GM19324 (cell line): Measurements from ENCODE around the gene SUPT4H1.

Experiments
- ATAC-seq: cut with Tn5 transposase; IDR thresholded peaks from one replicate; pipeline ENCODE4 v1.9.1; 2021; ENCODE audit warnings: mild to moderate bottlenecking, moderate library complexity; ENCODE audit not compliant: unreplicated experiment, low FRiP score

The SUPT4H1 gene

GRCh38 chr17:58381124-58382035, 29.4 kb upstream of the SUPT4H1 start:
- ATAC-seq = no peak

- no peak for ATAC-seq
Observed at GRCh38 chr17:58380207-58381123, 28.5 kb upstream of the SUPT4H1 start.

GRCh38 chr17:58379511-58379824, 27.5 kb upstream of the SUPT4H1 start:
- no peak for ATAC-seq

GRCh38 chr17:58378733-58379510, 26.9 kb upstream of the SUPT4H1 start:
- ATAC-seq = no peak

- no peak for ATAC-seq
Observed at GRCh38 chr17:58377661-58378060, 25.7 kb upstream of the SUPT4H1 start.

GRCh38 chr17:58377093-58377601, 25.1 kb upstream of the SUPT4H1 start:
- no peak for ATAC-seq

GRCh38 chr17:58376472-58377000, 24.5 kb upstream of the SUPT4H1 start:
- no peak for ATAC-seq

- ATAC-seq = no peak
Observed at GRCh38 chr17:58375811-58376210, 23.8 kb upstream of the SUPT4H1 start.

GRCh38 chr17:58375256-58375655, 23.3 kb upstream of the SUPT4H1 start:
- ATAC-seq = no peak

GRCh38 chr17:58373923-58374322, 21.9 kb upstream of the SUPT4H1 start:
- ATAC-seq = no peak

GRCh38 chr17:58373003-58373402, 21.0 kb upstream of the SUPT4H1 start:
- no peak for ATAC-seq

- no peak for ATAC-seq
Observed at GRCh38 chr17:58371300-58371950, 19.4 kb upstream of the SUPT4H1 start.

GRCh38 chr17:58370716-58371115, 18.7 kb upstream of the SUPT4H1 start:
- no peak for ATAC-seq

- ATAC-seq = no peak
Observed at GRCh38 chr17:58370309-58370708, 18.3 kb upstream of the SUPT4H1 start.

GRCh38 chr17:58369214-58370031, 17.4 kb upstream of the SUPT4H1 start:
- no peak for ATAC-seq

GRCh38 chr17:58368860-58369213, 16.8 kb upstream of the SUPT4H1 start:
- ATAC-seq = no peak

- ATAC-seq = no peak
Observed at GRCh38 chr17:58367461-58367860, 15.5 kb upstream of the SUPT4H1 start.

GRCh38 chr17:58365980-58366595, 14.1 kb upstream of the SUPT4H1 start:
- ATAC-seq = no peak
